Measurements from ENCODE around the gene ZFYVE28.

GRCh38 chr4:2264481-2265041 lies 153.9 kb downstream of the ZFYVE28 start:
- no peak for TF ChIP-seq CTCF (IDR thresholded peaks at IDR 0.05)
- no peak for TF ChIP-seq POLR2A (IDR thresholded peaks at IDR 0.05)

All from Peyer's patch (tissue), 4 donors.